ENCODE data around the gene PPP2R2D.

GRCh38 chr10:131954356-131954965, 53.7 kb downstream of the PPP2R2D start:
- TF ChIP-seq CTCF (IDR thresholded peaks at IDR 0.05) (no peak), POLR2AphosphoS5 (IDR thresholded peaks at IDR 0.05) (no peak), EP300 (IDR thresholded peaks at IDR 0.05; ENCODE audit: low read depth) (no peak)

Data from transverse colon (tissue), 4 donors.